Loucy (cell line): ENCODE results near the gene IL15RA.

ENCODE experiments used
- EZH2phosphoT487 ChIP-seq: fragments of 200-600 bp; IDR thresholded peaks from 2 replicates; pipeline ENCODE4 v1.6.1; 2018; ENCODE audit warnings: antibody characterized with exemption, mild to moderate bottlenecking, moderate library complexity, borderline replicate concordance
- TF ChIP-seq, protein P1 (sequence below): fragments of 200-600 bp; sonication (generic); conservative IDR thresholded peaks from 2 replicates; pipeline ENCODE4 v1.5.1; 2014; ENCODE audit warnings: mild to moderate bottlenecking, antibody characterized with exemption, low read length

DNA sequence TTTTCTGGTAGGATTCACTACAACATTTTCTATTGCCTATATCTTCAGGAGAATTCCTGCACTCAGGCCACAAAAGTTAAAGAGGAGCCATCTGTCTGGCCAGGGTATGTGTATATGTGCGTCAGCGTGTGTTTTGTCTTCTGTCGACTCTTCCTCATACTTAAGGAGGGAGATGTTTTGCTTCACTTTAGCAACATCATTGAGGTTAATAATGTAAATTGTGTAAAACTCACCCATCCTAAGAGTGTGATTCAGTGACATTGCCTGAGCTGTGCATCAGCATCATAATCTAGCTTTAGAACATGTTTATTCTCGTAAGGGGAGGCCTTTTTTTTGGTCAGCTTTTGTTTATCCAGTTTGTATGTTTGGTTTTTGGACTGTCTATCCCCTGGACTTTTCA lies 63.6 kb downstream of the IL15RA start:
- TF ChIP-seq, protein P1, sequence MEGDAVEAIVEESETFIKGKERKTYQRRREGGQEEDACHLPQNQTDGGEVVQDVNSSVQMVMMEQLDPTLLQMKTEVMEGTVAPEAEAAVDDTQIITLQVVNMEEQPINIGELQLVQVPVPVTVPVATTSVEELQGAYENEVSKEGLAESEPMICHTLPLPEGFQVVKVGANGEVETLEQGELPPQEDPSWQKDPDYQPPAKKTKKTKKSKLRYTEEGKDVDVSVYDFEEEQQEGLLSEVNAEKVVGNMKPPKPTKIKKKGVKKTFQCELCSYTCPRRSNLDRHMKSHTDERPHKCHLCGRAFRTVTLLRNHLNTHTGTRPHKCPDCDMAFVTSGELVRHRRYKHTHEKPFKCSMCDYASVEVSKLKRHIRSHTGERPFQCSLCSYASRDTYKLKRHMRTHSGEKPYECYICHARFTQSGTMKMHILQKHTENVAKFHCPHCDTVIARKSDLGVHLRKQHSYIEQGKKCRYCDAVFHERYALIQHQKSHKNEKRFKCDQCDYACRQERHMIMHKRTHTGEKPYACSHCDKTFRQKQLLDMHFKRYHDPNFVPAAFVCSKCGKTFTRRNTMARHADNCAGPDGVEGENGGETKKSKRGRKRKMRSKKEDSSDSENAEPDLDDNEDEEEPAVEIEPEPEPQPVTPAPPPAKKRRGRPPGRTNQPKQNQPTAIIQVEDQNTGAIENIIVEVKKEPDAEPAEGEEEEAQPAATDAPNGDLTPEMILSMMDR = no peak
- TF ChIP-seq EZH2phosphoT487 = no peak
